GM20431 (cell line): ENCODE measurements around the gene CXCL12.

ENCODE experiments used
- in situ Hi-C: fragments of 300-500 bp; cut with MseI, MboI; formaldehyde crosslinking; loops from one replicate; pipeline ENCODE4 v1.15.0; 2020; ENCODE audit warnings: low sequenced_read_pairs; ENCODE audit not compliant: unreplicated experiment

The CXCL12 gene

GRCh38 chr10:44400541-44400940, 15.6 kb upstream of the CXCL12 start:
- in situ Hi-C loops, result no loop called here

DNA sequence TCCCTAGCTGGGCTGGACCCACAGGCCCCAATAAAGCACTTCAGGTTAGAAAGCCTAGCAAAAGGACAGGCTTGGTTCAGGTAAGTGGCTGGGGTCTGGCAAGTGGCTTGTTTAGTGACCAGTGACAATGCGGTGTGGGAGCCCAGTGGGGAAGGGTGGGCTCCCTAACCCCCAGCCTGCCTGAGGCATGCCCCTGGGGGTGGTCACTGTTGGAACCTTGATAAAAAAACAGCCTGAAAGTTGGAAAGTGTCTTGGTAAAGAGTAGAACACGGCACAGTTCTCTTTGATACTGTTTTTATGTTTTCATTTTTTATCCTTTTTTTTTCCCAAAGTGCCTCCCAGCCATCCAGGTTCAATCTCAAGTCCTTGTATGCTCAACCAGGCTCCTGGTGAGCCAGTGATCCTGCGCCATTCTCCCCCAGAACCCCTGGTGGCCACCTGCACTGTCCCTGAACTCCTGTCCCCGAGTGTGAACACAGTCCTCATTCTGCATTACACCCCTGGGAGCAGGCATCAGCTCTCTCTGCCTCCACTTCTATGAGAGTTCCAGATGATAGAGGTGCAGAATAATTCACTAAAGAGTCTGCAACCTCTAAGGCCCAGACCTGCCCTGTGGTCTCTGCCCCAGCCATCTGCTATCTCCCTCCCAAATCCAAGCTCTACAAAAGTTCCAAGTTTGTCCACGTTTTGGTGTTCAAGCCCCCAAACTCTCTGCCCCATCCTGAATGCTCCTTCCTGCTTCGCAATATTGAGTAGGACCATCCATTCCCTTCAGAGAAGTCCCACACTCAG, 15.0 kb upstream of the CXCL12 start:
- in situ Hi-C loops, result loop anchor here (25.0 kb wide), 2 partner anchors 462 to 713 kb away; no protein-coding TSS in a partner anchor

- in situ Hi-C loops, result loop anchor here (25.0 kb wide), 2 partner anchors 463 to 712 kb away; no protein-coding TSS in a partner anchor
Measured at GRCh38 chr10:44398747-44399658, 14.1 kb upstream of the CXCL12 start.

DNA sequence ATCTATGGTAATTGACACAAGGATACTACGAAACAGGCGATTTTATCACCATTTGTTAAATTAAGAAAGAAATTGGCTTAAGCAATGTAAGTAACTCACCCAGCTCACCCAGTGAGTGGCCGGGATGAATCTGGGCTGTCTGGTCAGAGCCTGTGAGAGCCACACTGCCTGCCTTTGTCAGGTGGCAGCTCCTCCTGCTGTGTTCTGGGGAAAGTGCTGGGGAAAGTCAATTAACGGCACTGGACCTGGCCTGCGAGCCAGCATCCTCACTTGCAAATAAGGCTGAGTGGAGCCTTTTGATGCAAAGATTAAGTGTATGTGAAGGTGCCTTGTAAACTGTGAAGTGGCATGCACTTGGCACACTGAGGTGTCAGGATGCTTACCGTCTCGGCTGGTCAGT, 13.4 kb upstream of the CXCL12 start:
- in situ Hi-C loops, result loop anchor here (25.0 kb wide), 2 partner anchors 464 to 711 kb away; no protein-coding TSS in a partner anchor

DNA sequence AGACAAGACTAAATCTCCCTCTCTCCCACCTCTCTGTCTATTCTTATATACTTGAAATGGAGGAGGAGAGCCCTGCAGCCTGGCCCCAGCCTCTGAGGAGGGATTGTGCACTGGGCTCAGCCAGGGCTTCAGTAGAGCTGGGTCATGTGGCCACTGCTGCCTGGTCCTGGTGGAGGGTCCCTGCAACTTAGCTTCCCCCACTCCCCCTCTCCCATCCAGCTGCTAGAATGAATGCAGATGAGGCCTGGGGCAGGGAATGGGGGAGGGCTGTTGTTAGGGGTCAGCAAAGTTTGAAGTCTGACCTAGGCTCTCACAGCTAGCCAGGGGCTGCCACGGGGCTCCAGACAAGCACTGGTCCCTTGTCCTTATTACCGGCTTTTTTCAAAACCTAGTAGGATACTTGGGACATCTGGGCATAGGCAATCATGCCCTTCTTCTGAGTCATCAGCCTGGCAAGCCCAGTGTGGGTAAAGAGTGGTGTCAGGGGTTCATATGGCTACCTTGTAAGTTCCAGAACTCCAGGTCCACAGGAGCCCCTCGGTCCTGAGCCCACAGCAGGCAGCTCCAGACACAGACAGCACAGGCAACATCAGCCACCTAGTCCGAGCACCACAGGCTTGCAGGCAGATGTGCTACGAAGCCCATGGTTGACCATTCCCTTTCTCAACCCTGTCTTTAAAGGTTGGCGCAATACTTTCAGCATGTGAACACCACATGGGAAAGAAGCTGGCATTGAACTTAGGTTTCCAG, 12.8 kb upstream of the CXCL12 start:
- in situ Hi-C loops, result loop anchor here (25.0 kb wide), 2 partner anchors 465 to 710 kb away; no protein-coding TSS in a partner anchor

DNA sequence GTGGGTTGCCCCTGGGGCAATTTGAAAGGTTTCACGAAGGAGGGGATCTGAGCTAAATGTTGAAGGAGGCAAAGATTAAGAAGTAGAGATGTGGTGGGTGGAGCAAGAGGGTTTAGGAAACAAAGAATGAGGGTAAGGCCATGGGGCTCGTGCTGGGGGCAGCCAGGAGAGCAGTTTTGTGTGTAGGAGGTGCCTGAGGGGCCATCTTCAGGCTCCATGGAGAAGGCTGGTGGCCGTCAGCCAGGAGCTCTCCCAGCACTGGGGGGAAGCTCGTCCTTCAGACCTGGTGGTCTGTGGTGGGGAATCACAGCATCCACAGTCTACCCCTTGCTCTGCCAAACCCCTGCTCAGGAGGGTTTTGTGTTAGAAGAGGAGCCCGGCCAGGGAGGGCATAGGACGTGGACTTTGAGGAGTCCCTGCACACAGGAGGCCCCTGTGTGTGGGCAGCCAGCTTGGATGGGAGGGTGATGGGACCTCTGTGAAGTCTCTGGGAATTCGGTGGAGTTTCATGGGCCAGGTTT, 11.8 kb upstream of the CXCL12 start:
- in situ Hi-C loops, result loop anchor here (25.0 kb wide), 2 partner anchors 466 to 709 kb away; no protein-coding TSS in a partner anchor

GRCh38 chr10:44395902-44396670, 11.2 kb upstream of the CXCL12 start:
- in situ Hi-C loops, result loop anchor here (25.0 kb wide), 2 partner anchors 466 to 709 kb away; no protein-coding TSS in a partner anchor

- in situ Hi-C loops, result loop anchor here (25.0 kb wide), 2 partner anchors 467 to 708 kb away; no protein-coding TSS in a partner anchor
Measured at GRCh38 chr10:44395396-44395795, 10.5 kb upstream of the CXCL12 start.

DNA sequence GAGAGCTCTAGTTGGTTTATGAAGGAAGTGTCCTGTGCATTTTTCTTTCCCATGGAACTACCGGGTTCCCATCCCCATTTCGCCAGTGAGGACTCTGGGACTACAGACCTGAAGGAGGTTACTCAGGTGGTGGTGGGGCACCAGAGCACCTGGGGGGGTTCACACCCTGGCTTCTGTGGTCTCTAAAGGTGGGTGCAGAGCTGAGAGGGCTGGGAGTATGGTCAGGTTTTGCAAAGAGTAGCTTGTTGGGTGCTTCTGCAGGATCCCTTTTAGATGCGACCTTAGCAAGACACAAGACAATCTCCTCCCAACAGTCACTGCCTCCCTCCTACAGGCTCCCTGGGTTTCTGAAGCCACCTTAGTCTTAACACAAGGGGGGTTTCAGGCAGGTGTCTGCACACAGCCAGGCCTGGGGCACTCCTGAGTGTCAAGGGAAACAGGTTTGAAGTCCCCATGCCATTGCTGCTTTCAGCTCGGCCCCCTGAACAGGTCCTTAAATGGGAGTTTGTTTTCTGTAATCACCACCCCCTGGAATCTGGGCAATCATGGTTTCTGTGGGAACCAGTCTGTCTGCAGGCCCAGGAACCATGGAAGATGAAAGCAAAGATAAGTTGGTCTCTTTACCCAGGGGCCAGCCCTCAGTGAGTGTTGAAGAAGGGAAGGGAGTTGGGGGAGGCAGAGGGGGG, 9.9 kb upstream of the CXCL12 start:
- in situ Hi-C loops, result loop anchor here (25.0 kb wide), 2 partner anchors 467 to 708 kb away; no protein-coding TSS in a partner anchor

DNA sequence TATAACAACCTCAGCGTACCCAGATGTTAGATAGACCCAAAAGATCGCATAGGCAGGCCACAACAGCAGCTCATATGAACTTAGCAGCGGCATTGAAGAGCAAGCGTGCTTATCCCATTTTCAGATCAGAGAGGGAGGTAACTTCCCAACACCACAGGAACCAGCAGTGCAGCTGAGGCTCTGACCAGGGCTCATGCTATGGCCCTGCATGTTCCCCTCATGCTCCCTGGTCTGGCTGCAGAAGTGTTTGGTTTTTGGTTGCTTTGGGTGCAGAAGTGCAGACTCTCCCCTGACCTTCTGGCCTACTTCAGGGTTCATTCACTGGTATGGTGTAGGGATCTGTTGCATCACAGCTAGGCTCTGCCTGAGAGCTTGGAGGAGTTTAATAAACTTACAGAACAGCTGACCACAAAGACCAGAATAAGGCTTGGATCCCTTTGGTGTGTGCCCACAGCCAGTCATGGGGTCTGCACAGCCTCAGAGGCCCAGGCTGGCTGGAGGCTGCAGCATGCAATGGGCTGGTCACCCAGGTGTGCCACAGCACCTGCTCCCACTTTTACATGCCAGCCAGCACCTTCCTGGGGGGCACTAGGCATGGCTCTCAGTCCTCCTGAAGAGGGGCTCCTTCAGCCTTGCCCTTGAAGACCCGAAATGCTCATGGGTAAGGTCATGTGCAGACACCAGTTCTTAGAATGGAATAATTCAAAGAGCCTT, 9.1 kb upstream of the CXCL12 start:
- in situ Hi-C loops, result loop anchor here (25.0 kb wide), 2 partner anchors 468 to 707 kb away; no protein-coding TSS in a partner anchor

DNA sequence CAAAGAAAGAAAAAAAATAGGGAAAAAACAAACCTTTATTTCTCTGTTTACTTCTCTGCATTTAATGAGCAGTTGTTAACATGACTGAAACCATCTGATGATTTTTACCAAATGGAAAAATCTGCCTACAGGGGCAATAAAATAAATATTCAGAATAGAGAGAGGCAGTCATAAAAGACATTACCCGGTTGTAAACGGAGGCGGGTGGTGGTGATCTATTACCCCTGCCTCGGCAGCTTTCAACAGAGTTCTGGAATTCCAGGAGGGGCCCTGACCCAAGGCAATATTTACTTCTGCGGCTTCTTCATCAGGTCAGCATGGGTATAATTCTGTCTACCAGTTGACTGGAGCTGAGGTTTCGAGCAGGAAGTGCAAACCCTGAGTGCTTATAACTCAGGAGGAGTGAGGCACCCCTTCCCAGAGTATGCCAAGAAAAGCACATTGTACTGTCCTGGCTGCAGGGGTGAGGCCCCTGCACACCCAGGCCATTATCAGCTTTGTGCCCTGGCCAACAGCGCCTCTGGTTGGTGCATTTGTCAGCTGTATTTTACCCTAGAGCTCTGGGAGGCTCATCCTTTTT, 8.2 kb upstream of the CXCL12 start:
- in situ Hi-C loops, result loop anchor here (25.0 kb wide), 2 partner anchors 469 to 706 kb away; no protein-coding TSS in a partner anchor

DNA sequence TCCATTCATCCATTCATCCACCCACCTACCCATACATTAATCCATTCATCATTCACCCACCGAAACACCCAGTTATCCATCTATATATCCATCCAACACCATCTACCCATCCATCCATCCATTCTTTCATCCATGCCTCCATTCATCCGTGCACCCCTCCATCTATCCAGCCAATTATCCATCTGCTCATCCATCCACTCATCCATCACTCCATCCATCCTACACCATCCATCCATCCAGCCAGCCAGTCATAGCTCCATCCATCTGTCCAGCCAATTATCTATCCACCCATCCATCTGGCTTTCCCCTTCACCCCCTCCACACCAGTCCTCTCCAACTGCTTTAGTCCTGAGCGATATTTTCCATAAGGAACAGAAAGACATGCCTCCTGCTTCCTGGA, 7.5 kb upstream of the CXCL12 start:
- in situ Hi-C loops, result loop anchor here (25.0 kb wide), 2 partner anchors 470 to 705 kb away; no protein-coding TSS in a partner anchor

GRCh38 chr10:44391981-44392380, 7.1 kb upstream of the CXCL12 start:
- in situ Hi-C loops, result loop anchor here (25.0 kb wide), 2 partner anchors 470 to 705 kb away; no protein-coding TSS in a partner anchor

GRCh38 chr10:44390585-44391072, 5.7 kb upstream of the CXCL12 start:
- in situ Hi-C loops, result loop anchor here (25.0 kb wide), 2 partner anchors 472 to 703 kb away; no protein-coding TSS in a partner anchor

GRCh38 chr10:44389556-44389955, 4.7 kb upstream of the CXCL12 start:
- in situ Hi-C loops, result loop anchor here (25.0 kb wide), 2 partner anchors 473 to 702 kb away; no protein-coding TSS in a partner anchor

- in situ Hi-C loops, result loop anchor here (25.0 kb wide), 2 partner anchors 473 to 702 kb away; no protein-coding TSS in a partner anchor
Measured at GRCh38 chr10:44389150-44389549, 4.3 kb upstream of the CXCL12 start.
